ENCODE measurements around the gene SLC32A1.

SLC32A1 gene

DNA sequence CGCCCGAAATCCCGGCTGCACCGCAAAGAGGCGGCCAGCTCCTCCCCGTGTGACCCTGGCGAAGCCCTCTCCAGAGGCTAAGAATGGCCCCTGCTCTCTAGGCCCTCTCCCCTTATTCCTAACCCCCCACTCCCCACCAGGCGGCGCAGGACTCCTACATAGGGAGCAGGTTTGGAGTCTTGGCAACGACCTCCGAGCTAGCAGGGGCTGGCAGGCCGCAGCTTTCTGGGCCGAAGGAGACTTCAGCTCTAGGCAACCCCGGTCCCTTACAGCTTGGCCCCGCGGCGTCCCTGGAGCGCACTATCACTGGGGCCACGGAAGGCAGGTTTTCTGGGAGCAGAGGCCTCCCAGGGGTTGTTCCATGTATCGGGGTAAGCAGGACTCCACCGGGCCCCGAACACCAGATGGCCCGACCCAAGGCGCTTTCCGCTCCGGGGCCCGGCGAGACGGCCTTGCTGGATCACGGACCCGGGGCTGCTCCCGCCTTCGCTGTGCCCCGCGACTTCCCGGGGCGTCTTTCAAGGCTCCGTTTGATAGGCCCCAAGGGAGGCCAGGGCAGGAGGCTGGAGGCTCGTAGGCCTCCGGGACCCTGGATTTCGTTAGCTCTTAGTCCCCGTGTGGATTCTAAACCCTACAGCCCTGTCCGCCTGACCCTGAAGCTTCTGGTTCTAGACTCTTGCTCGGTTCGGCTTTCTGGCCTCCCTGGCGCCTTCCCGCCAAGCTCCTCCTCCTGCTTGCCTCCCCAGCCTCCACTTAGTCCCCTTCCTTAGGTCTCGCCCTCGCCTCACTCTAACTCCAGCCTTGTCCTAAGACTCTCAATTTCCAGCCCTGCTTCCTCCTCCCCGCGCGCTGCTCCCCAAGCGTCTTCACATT is 1.9 kb downstream of the SLC32A1 start:
- DNase-seq: peak; percentile 37

- no peak for DNase-seq
Measured at GRCh38 chr20:38726804-38727606, 2.7 kb downstream of the SLC32A1 start.

GRCh38 chr20:38727607-38728190 is 3.4 kb downstream of the SLC32A1 start:
- DNase-seq: no peak

DNA sequence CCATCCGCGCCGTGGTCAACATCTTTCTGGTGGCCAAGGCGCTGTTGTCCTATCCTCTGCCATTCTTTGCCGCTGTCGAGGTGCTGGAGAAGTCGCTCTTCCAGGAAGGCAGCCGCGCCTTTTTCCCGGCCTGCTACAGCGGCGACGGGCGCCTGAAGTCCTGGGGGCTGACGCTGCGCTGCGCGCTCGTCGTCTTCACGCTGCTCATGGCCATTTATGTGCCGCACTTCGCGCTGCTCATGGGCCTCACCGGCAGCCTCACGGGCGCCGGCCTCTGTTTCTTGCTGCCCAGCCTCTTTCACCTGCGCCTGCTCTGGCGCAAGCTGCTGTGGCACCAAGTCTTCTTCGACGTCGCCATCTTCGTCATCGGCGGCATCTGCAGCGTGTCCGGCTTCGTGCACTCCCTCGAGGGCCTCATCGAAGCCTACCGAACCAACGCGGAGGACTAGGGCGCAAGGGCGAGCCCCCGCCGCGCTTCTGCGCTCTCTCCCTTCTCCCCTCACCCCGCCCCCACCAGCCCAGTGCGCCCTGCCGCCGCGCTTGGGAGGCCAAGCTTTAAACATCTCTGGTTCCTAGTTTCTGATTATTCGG is 4.0 kb downstream of the SLC32A1 start:
- DNase-seq: no peak

DNA sequence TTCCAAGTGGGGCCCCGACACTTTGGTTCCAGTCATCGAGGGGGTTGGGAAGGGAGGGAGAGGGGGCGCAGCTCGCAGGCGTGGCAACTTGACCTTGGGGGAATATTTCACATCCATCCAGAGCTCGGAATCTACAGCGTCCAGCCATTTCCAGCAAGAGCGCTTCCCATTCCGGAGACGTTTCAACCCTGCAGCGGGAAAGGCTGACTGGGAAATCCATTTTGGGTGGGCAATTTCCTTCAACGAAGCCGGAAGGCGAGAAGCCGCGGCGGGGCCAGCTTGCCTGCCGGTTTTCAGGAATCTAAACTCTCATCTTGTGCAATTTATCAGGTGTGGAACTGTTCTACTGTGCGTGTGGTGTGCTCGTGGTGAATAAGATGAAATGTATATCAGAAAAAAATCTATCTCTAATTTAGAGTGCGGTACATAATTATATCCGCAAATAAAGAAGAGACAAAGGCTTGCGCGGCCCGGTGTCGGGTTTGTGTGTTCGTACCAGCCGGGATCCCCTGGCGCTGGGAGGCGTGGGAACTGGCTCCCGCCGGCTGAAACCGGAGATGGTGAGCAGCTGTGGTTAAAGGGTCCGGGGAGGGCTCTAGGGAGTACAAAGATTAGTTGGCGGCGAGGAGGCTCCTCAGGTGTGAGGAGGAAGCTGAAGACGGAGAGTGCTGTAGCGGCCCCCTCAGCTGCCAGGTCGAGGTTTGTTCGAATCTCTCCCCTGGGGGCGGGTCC is 4.8 kb downstream of the SLC32A1 start:
- DNase-seq: no peak

- DNase-seq: no peak
Measured at GRCh38 chr20:38729767-38730166, 5.5 kb downstream of the SLC32A1 start.

DNA sequence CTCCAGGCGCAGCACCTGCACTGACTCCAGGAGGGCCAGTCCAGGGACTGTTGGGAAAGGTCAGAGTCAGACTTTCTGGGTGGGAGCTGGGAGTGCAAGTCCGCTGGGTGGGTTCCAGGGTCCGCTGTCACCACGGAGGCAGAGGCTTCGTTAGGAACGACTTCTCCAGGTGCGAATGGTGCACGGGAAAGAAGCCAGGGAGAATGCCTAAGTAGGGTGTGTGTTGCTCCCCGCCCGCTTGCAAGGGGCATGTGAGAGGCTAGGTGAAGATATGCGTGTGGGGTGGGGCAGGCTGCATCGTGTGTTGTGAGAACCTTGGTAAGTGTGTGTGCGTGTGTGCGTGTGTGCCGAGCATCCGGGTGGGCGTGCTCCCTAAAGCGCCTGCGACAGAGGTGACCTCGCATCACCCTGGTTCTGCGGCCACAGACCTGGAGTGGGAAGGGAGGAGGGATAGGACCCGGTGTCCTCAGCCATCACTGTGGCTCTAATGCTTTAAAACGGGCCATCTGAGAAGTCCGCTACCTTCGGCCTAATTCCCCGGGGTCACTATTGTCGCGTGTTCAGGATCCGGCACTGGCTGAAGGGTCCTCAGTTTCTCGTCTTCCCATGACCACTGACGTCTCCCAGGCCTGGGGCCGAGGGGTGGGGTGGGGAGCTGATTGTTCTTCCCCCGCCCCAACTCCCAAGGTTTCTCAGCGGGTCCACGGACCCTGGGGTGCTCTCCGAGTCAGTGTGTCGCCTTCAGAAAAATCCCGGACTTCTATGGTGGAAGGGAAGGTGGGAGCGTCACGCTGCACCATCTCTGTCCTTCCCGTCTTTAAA is 6.1 kb downstream of the SLC32A1 start:
- DNase-seq: no peak

GRCh38 chr20:38730989-38731737 is 6.9 kb downstream of the SLC32A1 start:
- DNase-seq: peak; percentile 46

GRCh38 chr20:38731738-38732113 is 7.4 kb downstream of the SLC32A1 start:
- no peak for DNase-seq

DNA sequence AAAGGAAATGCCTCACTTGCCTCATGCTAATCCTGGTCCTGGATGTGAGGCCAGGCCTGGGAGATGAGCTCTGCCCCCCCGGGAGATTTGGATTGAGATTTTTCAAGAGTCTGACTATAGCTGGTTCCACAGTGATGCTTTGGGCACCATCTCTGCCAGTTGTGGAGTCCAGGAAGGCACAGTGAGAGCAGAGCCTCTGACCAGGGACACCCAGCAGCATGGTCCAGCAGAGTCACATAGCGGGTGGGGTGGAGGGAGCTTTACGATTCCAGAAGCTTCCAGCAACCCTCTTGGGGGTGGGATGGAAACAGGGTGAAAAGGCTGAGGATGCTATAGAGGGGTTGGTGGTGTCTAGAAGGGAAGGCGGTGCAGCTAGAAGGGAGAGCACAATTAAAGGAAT is 8.7 kb downstream of the SLC32A1 start:
- DNase-seq: no peak

GRCh38 chr20:38735172-38735571 is 10.9 kb downstream of the SLC32A1 start:
- no peak for DNase-seq

DNA sequence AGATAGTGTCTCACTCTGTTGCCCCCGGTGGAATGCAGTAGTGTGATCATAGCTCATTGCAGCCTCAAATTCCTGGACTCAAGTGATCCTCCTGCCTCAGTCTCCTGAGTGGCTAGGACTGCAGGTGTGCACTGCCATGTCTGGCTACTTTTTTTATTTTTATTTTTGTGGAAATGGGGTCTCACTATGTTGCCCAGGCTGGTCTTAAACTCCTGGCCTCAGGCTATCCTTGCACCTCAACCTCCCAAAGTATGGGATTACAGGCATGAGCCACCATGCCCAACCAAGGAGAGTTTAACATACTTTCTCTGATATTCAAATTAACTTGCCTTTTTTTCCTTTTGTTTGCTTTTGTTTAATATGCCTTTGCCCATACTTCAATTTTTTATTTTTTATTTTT is 13.6 kb downstream of the SLC32A1 start:
- no peak for DNase-seq

DNA sequence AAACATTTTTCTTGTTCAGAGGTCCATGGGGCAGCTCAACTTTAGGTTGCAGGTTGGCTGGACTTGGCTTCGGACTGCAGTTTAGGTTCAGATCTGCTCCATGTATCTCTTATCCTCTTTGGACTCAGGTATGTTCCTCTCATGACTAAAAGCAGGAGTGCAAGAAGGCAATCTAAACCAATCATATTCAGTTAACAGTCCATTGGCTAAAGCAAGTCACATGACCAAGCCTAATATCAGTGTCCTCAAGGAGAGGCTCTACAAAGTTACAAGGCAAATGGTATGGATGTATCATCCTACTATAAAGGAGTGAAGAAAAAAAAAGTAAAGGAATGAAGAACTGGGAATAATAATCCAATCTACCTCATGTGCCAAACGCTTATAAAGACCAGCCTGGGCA is 21.5 kb downstream of the SLC32A1 start:
- no peak for DNase-seq

- no peak for DNase-seq
Measured at GRCh38 chr20:38747495-38748096, 23.3 kb downstream of the SLC32A1 start.

GRCh38 chr20:38748097-38748860 is 24.0 kb downstream of the SLC32A1 start, which contains the start of gene ACTR5:
ACTR5 (plus strand) TSS chr20:38748460; CDS start chr20:38748479, 19 bp downstream.
- peak; percentile 88 for DNase-seq

DNA sequence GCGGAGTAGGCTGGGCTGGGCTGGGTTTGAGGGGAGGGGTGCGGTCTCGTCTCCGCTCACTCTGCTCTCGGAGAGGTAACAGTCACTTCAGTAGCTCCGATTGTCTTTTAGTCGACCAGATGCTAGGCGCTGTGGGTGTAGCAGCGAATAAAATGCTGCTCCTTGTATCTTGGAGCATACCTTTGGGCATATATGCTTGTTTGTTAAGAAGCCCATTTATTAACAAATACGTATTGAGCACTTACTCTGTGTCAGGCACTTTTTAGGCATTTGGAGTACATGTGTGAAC is 24.5 kb downstream of the SLC32A1 start:
- DNase-seq: no peak

DNA sequence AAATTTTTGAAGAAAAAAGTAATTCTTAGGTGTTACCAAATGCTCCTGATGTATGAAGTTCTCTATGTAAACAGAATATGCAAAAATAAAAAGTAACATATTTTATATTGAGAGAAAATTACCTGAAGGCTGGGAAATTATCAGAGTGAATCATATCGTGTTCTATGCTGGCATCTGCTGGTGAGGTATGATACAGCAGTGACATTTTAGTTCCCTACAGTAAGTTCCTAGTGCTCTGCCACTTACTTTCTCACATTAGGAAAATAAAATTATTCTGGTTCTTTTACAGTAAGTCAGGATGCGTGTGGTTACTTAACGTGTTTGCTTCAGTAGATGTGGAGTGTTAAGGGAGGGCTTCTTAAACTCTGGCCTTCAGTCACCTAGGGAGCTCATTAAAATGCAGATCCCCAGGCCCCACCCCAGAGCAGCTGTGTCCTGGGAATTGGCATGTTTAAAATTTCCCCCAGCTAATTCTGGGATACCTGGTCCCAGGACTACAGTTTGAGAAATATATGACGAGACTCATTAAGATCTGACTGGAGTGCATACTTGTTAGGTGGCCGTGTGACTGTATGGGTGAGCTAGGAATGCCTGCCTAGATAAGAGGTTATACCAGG is 27.2 kb downstream of the SLC32A1 start:
- peak; percentile 45 for DNase-seq

- no peak for DNase-seq
Measured at GRCh38 chr20:38752029-38752428, 27.7 kb downstream of the SLC32A1 start.

DNA sequence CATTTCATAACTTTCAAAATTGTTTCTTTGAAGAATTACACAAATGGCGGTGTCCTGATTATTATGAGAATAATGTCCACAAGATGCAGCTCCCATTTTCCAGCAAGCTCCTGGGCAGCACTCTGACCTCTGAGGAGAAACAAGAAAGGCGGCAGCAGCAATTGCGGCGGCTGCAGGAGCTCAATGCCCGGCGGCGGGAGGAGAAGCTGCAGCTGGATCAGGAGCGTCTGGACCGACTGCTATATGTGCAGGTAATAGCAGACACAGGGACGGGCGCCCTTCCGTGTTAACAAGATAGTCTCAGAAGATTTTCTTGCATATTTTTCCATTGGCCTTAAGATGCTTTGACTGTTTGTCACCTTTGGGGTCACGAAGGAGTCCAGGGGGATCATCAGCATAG is 30.6 kb downstream of the SLC32A1 start:
- no peak for DNase-seq
